GM21576 (cell line): Measurements from ENCODE around the gene SNX24.

ENCODE experiments used
- ATAC-seq: cut with Tn5 transposase; IDR thresholded peaks from one replicate; pipeline ENCODE4 v1.9.1; 2021; ENCODE audit warnings: mild to moderate bottlenecking, moderate library complexity; ENCODE audit not compliant: unreplicated experiment

SNX24 gene

GRCh38 chr5:122915717-122916461, 70.5 kb downstream of the SNX24 start:
- ATAC-seq = peak; percentile 96

- no peak for ATAC-seq
Measured at GRCh38 chr5:122916490-122916889, 71.1 kb downstream of the SNX24 start.

GRCh38 chr5:122919969-122920368, 74.6 kb downstream of the SNX24 start:
- ATAC-seq = no peak

GRCh38 chr5:122921826-122922225, 76.4 kb downstream of the SNX24 start:
- ATAC-seq = no peak

- no peak for ATAC-seq
Measured at GRCh38 chr5:122924203-122924602, 78.8 kb downstream of the SNX24 start.

GRCh38 chr5:122924719-122925395, 79.4 kb downstream of the SNX24 start:
- no peak for ATAC-seq

GRCh38 chr5:122929001-122929400, 83.6 kb downstream of the SNX24 start:
- no peak for ATAC-seq

- no peak for ATAC-seq
Measured at GRCh38 chr5:122929980-122930379, 84.6 kb downstream of the SNX24 start.

- no peak for ATAC-seq
Measured at GRCh38 chr5:122933956-122934355, 88.5 kb downstream of the SNX24 start.

- ATAC-seq = no peak
Measured at GRCh38 chr5:122936088-122936487, 90.7 kb downstream of the SNX24 start.

- no peak for ATAC-seq
Measured at GRCh38 chr5:122937914-122938313, 92.5 kb downstream of the SNX24 start.

- no peak for ATAC-seq
Measured at GRCh38 chr5:122940890-122941289, 95.5 kb downstream of the SNX24 start.

GRCh38 chr5:122941737-122942136, 96.3 kb downstream of the SNX24 start:
- no peak for ATAC-seq

- ATAC-seq = no peak
Measured at GRCh38 chr5:122942164-122942914, 96.9 kb downstream of the SNX24 start.

- peak; percentile 45 for ATAC-seq
Measured at GRCh38 chr5:122943050-122943698, 97.8 kb downstream of the SNX24 start.

GRCh38 chr5:122944051-122944450, 98.6 kb downstream of the SNX24 start:
- no peak for ATAC-seq

GRCh38 chr5:122947372-122947771, 102.0 kb downstream of the SNX24 start:
- ATAC-seq = no peak

- no peak for ATAC-seq
Measured at GRCh38 chr5:122947772-122948171, 102.4 kb downstream of the SNX24 start.

GRCh38 chr5:122948319-122948718, 102.9 kb downstream of the SNX24 start:
- no peak for ATAC-seq

GRCh38 chr5:122951658-122952057, 106.2 kb downstream of the SNX24 start:
- no peak for ATAC-seq

- no peak for ATAC-seq
Measured at GRCh38 chr5:122954719-122955118, 109.3 kb downstream of the SNX24 start.
